ENCODE measurements around the gene CCR5AS.

The CCR5AS gene

GRCh38 chr3:46401579-46401978, 5.3 kb downstream of the CCR5AS start:
- TF ChIP-seq, protein P1, sequence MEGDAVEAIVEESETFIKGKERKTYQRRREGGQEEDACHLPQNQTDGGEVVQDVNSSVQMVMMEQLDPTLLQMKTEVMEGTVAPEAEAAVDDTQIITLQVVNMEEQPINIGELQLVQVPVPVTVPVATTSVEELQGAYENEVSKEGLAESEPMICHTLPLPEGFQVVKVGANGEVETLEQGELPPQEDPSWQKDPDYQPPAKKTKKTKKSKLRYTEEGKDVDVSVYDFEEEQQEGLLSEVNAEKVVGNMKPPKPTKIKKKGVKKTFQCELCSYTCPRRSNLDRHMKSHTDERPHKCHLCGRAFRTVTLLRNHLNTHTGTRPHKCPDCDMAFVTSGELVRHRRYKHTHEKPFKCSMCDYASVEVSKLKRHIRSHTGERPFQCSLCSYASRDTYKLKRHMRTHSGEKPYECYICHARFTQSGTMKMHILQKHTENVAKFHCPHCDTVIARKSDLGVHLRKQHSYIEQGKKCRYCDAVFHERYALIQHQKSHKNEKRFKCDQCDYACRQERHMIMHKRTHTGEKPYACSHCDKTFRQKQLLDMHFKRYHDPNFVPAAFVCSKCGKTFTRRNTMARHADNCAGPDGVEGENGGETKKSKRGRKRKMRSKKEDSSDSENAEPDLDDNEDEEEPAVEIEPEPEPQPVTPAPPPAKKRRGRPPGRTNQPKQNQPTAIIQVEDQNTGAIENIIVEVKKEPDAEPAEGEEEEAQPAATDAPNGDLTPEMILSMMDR (IDR thresholded peaks at IDR 0.05) = no peak

GRCh38 chr3:46400846-46401245, 6.0 kb downstream of the CCR5AS start:
- Histone ChIP-seq H4K20me1 (ENCODE audit: insufficient read depth, low read length) (no peaks in the 10 kb centered on the region), H3K36me3 (replicated peaks in 1 of 2; ENCODE audit: control insufficient read depth in 1 of 2, insufficient read depth in 2 of 2, low read length in 2 of 2) (no peaks in the 10 kb centered on the region), H3K4me3 (replicated peaks in 1 of 3; ENCODE audit: low read depth in 2 of 3, low read length in 3 of 3) (no peak overlapping the region), H3K9ac (ENCODE audit: insufficient read depth, low read length, poor library complexity, severe bottlenecking) (no peak overlapping the region), H3K4me2 (replicated peaks; ENCODE audit: extremely low read depth, low read length, poor library complexity, severe bottlenecking) (no peak overlapping the region), H2AFZ (ENCODE audit: insufficient read depth, low read depth, low read length, poor library complexity, severe bottlenecking) (no peak overlapping the region), H3K27me3 (ENCODE audit: control insufficient read depth in 2 of 2, insufficient read depth in 2 of 2, low read length in 2 of 2) (no peaks in the 10 kb centered on the region), H3K4me1 (ENCODE audit: control insufficient read depth in 1 of 2, insufficient read depth in 2 of 2, low read length in 2 of 2) (peaks cover 41 to 44% of the 10 kb centered on the region in 2 donors), H3K27ac (ENCODE audit: low read depth in 1 of 2, low read length in 2 of 2) (no peak overlapping the region), H3K9me3 (replicated peaks in 1 of 2; ENCODE audit: control insufficient read depth in 1 of 2, insufficient read depth in 1 of 2, low read length in 2 of 2) (no peaks in the 10 kb centered on the region), H3K79me2 (ENCODE audit: insufficient read depth, low read length) (no peaks in the 10 kb centered on the region)
- TF ChIP-seq, protein P1 (IDR thresholded peaks at IDR 0.05) = no peak
- DNase-seq = no peak
- no peaks in the 10 kb centered on the region for H3K27me3 Mint-ChIP-seq (ENCODE audit: low read depth in 3 of 3)
- H3K27ac Mint-ChIP-seq = no peak overlapping the region
- H3K4me3 Mint-ChIP-seq = no peak overlapping the region
- intact Hi-C loops (cut with micrococcal nuclease) = loop anchor here in 1 of 2 donors (10.0 kb wide), 1 partner anchor 554 kb away; no protein-coding TSS in a partner anchor
- peaks cover 0 to under 1% (median 0%) of the 10 kb centered on the region in 7 donors for H3K9me3 Mint-ChIP-seq
- H3K36me3 Mint-ChIP-seq = peaks cover 5% of the 10 kb centered on the region in 2 donors
- WGBS (ENCODE audit: insufficient coverage) = 96% methylated on average over 5 of the region's 5 CpGs
- peaks cover 35% of the 10 kb centered on the region for H3K4me1 Mint-ChIP-seq

More at GRCh38 chr3:46401579-46401978, 5.3 kb downstream of the CCR5AS start:
- Mint-ChIP-seq H3K4me3 (no peak overlapping the region), H3K27me3 (ENCODE audit: low read depth in 3 of 3) (peaks cover 0 to 3% (median 0%) of the 10 kb centered on the region in 3 donors), H3K27ac (no peak overlapping the region), H3K4me1 (peaks cover 35% of the 10 kb centered on the region), H3K9me3 (no peaks in the 10 kb centered on the region), H3K36me3 (peaks cover 5% of the 10 kb centered on the region in 2 donors)
- Histone ChIP-seq H3K27ac (ENCODE audit: low read depth in 1 of 2, low read length in 2 of 2) (no peak overlapping the region), H3K79me2 (ENCODE audit: insufficient read depth, low read length) (no peaks in the 10 kb centered on the region), H3K9ac (ENCODE audit: insufficient read depth, low read length, poor library complexity, severe bottlenecking) (no peak overlapping the region), H3K36me3 (replicated peaks in 1 of 2; ENCODE audit: control insufficient read depth in 1 of 2, insufficient read depth in 2 of 2, low read length in 2 of 2) (no peaks in the 10 kb centered on the region), H3K9me3 (replicated peaks in 1 of 2; ENCODE audit: control insufficient read depth in 1 of 2, insufficient read depth in 1 of 2, low read length in 2 of 2) (no peaks in the 10 kb centered on the region), H4K20me1 (ENCODE audit: insufficient read depth, low read length) (no peaks in the 10 kb centered on the region), H3K4me1 (ENCODE audit: control insufficient read depth in 1 of 2, insufficient read depth in 2 of 2, low read length in 2 of 2) (peaks cover 41 to 42% of the 10 kb centered on the region in 2 donors), H3K4me2 (replicated peaks; ENCODE audit: extremely low read depth, low read length, poor library complexity, severe bottlenecking) (no peak overlapping the region), H3K4me3 (replicated peaks in 1 of 3; ENCODE audit: low read depth in 2 of 3, low read length in 3 of 3) (no peak overlapping the region), H3K27me3 (ENCODE audit: control insufficient read depth in 2 of 2, insufficient read depth in 2 of 2, low read length in 2 of 2) (no peaks in the 10 kb centered on the region), H2AFZ (ENCODE audit: insufficient read depth, low read depth, low read length, poor library complexity, severe bottlenecking) (no peak overlapping the region)
- intact Hi-C loops (cut with micrococcal nuclease) = loop anchor here in 1 of 2 donors (10.0 kb wide), 1 partner anchor 553 kb away; no protein-coding TSS in a partner anchor
- WGBS (ENCODE audit: insufficient coverage) = no CpG with 5 or more reads among the region's 2 CpGs
- no peak for DNase-seq

Data from CD14-positive monocyte (primary cell).